GM19467 (cell line): Measurements from ENCODE around the gene NEIL3.
A peak's percentile ranks its signal among the peaks of the same experiment; 100 is the strongest.

Experiments
- ATAC-seq: cut with Tn5 transposase; IDR thresholded peaks from one replicate; pipeline ENCODE4 v1.9.1; 2021; ENCODE audit warnings: mild to moderate bottlenecking, moderate library complexity; ENCODE audit not compliant: unreplicated experiment

The NEIL3 gene

DNA sequence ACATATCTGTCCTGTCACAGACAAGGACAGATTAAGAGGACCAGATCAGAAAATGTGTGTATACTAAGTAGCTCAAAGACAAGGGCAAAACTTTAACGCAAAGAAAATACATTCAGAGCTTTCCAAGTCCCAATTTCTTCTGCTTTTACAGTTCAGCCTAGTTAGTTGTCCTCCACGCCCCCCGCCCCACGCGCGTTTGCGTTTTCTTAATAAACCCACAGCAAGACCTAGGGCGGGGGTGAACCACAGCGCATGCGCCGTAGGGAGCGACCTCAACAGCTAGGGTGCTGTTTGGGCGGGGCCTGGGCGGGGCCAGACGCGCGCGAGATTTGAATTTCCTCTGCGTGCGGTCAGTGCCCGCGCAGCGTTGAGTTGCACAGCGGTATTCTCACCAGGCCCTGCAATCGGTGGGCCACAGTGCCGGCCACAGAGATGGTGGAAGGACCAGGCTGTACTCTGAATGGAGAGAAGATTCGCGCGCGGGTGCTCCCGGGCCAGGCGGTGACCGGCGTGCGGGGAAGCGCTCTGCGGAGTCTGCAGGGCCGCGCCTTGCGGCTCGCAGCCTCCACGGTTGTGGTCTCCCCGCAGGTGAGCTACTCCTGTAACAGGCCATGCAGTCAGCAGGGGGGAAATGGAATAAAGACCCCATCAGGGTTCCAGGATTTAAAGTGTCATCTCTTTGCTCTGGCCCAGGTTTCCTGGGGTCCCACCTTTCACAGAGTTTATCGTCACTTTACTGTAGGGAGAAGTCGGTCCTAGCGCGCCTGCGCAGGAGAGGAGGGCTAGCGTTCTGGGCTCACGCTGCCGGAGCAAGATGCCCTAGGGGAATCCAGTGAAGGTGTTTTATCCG, at the start of gene NEIL3:
Gene NEIL3, plus strand, starts transcription at position 353 of the 850 bp plus-strand sequence. Its CDS starts 80 bp downstream, at position 433.
- peak; percentile 92 for ATAC-seq

DNA sequence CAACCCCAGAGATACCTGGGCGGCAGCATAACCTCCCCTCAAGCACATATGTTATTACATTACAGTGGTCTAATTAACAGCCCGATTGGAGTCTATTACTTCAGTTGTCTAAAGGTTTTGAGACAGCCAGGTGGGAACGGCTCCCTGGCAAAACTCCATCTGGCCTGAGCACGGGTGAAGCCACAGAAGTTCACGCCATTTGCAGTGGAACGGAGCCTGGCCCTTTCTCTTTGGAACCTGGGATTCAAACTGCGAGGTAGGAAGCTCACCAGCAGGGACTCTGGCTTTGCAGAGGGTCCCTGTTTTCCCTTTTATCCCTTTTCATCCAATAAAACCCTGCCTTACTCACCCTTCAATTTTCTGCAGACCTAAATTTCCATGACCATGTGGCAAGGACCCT, 45.9 kb upstream of the NEIL3 start:
- no peak for ATAC-seq

GRCh38 chr4:177264788-177265422, 44.8 kb upstream of the NEIL3 start:
- ATAC-seq, result no peak

DNA sequence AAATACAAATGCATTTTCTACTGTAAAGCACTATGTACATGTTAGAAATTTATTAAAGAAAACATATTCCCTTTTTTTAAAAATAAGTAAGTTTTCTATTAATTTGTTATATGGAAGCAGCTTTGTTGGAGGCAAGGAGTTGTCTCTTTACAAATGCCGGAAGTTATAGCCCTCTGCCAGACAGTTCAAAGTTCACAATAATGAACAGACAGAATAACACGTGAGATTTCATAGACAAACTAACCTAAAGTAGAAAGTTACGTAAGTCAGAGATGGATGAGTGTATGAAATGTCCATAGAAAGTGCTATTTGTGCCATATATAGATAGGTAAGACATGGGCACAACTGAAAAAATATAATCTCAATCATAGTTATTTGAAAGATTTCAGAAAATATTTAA, 43.9 kb upstream of the NEIL3 start:
- ATAC-seq, result no peak

- peak; percentile 100 for ATAC-seq
Measured at GRCh38 chr4:177266506-177266905, 43.2 kb upstream of the NEIL3 start.

- no peak for ATAC-seq
Measured at GRCh38 chr4:177267911-177268310, 41.8 kb upstream of the NEIL3 start.

DNA sequence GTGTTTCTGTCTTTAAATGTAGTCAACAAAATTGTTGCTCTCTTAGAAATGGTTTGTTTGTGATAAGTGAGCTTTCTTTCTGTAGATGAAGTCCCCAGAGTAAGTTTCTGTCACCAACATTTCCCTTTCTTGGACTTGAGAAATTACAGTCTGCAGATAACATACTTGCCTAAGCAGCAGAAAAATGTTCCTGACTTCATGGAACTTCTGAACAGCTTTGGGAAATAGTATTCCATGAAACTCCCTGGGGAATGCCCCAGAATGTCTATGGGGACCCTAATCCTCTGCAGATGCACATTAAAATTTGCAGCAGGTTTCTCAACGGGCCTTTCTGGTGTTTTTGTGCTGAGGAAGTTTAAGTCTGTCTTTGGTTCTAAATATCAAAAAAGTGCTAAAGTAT, 38.6 kb upstream of the NEIL3 start:
- ATAC-seq, result no peak

DNA sequence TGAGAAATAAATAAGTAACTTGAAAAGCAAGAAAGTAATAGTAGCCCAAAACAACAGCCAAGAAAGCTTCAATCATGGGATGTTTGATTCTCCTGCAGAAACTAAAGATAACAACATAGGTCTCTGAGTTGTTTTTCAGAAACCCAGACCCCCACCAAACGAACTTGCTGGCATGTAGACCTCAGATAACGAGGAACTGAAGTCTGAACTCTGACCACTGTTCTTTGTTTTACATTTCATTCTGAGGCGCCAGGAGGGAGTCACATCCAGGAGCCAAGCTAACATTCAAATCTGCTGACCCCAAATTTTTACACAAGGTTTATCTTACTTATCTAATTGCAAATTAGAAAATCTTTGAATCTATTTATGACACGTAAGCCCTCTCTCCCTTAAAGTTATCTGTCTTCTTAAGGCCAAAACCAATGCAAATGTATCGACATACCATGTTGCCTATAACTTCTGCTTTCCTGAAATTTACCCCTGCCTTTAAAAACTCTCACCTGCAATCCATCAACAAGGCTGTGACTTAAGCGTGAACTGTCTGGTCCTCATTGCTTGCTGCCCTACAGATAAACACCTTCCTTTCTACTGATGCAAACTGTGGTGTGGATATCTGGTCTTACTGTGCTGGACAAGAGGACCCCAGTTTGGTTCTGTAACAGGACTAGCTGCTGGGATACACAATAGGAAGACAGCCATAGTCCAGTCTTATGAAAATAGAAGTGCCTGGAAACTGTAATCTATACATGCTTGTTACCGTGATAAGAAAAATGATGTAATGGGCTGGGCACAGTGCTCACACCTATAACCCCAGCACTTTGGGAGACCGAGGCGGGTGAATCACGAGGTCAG, 37.5 kb upstream of the NEIL3 start:
- ATAC-seq, result no peak

- no peak for ATAC-seq
Measured at GRCh38 chr4:177275999-177276398, 33.7 kb upstream of the NEIL3 start.

DNA sequence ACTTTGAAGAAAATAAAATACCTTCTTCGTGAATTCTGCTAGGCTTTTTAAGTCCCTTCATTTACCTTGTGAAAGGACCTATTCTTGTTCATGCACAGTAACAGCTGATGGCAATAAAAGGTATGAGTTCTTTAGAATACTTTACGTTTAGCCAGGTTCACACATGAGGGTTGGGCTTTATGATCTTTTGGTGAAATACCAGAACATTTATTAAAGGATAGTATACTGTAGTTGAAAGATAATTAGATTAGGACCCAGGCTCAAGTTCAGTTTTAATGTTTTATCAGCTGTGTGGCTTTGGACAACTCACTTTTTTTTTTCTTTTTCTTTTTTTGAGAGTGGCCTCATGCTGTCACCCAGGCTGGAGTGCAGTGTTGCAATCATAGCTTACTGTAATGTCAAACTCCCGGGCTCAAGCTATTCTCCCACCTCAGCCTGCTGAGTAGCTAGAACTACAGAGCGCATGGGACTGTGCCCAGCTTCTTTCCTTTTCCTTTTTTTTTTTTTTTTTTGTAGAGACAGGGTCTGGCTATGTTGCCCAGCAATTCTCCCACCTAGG, 28.2 kb upstream of the NEIL3 start:
- no peak for ATAC-seq

DNA sequence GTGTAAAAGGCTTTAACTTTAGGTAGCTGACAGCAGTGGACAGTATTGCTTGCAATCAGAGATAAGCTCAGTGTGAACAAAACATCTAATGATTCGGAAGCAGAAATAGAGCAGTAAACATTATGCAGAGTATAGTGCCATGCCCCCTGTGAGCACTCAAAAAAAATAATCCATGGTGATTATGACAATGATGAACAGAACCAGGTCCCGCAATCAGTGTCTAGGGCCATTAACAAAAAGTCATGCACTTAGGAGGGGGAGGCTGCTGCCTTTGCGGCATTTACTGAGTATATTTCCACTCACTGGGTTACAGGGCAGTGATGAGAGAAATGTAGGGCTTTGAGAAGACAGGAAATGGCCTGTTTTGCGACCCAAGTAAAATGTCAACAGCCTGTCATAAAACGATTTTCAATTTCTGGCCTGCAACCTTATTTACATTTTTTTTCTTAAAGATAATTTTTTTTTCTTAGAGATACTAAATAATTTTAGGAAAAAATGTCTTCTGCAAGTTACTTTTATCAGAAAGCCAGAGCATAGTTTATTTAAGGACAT, 27.3 kb upstream of the NEIL3 start:
- no peak for ATAC-seq

- no peak for ATAC-seq
Measured at GRCh38 chr4:177283167-177283566, 26.5 kb upstream of the NEIL3 start.

- no peak for ATAC-seq
Measured at GRCh38 chr4:177285953-177286352, 23.7 kb upstream of the NEIL3 start.

DNA sequence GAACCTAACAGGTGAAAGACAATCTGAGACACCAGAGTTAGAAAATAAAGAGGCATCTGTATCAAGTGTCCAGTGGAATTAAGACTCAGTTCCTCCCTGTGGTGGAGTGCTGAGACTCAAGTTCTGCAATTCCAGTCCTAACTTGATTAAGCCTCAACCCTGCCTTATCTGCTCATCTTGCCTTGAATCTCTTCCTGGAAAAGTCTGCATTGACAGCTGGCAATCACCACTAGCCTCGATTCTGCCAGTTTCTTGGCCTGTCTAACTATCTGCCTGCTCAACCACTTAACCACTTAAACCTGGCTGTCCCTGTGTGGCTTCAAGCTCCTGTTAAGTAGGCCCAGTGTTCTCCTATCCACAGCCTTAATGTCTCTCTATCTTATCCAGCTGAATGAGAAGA, 22.4 kb upstream of the NEIL3 start:
- ATAC-seq, result no peak

GRCh38 chr4:177288335-177288734, 21.3 kb upstream of the NEIL3 start:
- ATAC-seq, result no peak

DNA sequence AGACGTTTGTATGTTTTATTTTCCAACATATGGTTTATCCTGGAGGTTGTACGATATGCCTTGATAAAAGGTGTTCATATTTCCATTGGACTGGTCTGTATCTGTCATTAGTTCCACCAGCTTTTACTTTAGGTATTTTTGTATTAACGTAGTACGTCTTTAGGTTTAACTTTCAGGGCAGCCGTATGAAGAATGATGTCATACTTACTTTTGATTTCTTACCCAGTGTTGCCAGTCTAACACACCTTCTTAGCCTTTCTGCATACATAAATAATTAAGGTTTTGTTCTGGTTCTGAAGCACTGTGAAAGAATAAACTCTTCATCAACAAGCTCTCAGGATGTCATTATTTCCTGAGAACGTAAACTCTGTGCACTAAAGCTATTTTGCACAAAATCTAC, 18.9 kb upstream of the NEIL3 start:
- no peak for ATAC-seq

- ATAC-seq, result no peak
Measured at GRCh38 chr4:177292171-177292570, 17.5 kb upstream of the NEIL3 start.

DNA sequence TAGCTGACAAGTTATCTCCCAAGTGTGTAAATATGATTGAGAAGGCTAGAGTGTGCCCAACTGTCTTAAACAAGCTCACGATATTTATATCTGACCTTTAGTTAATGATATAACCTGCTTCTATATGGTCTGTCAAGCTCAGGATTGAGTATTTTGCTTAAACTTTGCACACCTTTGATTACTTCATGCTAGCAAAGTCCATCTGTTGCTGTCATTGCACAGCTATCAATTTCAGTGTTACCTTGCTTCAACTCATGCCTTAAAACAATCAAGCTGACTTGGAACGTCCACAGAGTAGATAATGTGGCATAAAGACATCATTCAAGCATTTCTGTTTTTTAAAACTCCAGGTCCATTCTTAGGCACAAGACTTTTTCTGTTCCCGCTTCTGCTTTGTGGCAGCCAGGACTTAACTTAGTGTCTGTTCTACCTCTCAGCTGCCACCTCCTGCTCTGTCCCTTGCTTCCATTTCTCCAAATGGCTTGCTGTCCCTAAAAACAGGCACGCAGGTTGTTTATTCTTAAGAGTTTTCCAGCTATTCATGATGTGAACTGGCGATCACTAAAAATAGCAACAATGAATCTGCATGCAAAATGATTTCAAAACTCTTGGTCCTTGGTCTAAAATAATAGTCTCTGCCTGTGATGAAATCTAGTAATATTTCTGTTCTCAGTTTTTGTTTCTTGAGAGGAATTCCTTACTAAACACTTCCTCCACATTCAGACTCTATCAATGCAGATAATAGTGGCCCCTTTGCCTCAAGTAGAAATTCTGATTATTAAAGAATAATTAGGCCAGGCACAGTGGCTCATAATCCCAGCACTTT, 16.3 kb upstream of the NEIL3 start:
- no peak for ATAC-seq

- ATAC-seq, result no peak
Measured at GRCh38 chr4:177297785-177298391, 11.8 kb upstream of the NEIL3 start.
